ENCODE measurements around the gene TMEM181.

DNA sequence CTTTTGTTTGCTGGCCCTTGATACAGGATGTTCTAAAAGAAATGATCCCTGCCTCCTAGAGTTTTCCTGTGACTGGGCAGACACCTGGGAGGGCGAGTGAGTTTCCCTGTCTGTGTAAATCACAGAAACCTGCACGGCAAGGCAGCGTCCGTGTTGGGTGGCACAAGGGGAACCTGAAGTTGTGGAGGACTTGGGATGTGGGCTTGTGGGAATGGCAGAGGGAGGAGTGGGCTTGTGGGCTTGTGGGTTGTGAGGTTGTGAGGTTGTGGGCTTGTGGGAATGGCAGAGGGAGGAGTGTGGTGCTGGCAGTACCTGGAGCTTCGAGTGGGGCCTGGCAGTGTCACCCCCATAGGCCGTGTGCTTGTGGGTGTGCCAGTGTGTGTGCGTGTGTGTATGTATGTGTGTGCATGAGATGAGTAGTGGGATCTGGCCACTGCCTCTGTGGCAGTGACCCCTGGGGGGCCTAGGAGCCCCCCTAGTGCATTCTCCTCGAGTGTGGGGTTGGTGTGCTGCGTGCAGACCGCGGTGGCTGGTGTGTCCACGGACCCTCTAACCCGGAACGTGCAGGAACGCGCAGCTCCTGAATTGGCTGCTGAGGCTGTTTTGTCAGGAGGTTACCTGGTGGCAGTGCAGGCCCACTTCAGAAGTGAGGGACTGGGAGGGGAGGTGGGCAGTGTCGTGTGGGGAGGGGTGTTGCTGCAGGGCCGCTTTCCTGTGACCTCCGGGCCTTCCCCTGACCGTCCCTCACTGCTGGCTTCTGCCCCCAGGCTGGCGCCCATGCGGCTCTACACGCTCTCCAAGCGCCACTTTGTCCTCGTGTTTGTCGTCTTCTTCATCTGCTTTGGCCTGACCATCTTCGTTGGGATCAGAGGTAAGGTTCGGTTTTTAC, 13.0 kb downstream of the TMEM181 start:
- no peak for TF ChIP-seq EZH2 (optimal IDR thresholded peaks at IDR 0.05; ENCODE audit: low read depth, low read length)
- TF ChIP-seq, protein P1, sequence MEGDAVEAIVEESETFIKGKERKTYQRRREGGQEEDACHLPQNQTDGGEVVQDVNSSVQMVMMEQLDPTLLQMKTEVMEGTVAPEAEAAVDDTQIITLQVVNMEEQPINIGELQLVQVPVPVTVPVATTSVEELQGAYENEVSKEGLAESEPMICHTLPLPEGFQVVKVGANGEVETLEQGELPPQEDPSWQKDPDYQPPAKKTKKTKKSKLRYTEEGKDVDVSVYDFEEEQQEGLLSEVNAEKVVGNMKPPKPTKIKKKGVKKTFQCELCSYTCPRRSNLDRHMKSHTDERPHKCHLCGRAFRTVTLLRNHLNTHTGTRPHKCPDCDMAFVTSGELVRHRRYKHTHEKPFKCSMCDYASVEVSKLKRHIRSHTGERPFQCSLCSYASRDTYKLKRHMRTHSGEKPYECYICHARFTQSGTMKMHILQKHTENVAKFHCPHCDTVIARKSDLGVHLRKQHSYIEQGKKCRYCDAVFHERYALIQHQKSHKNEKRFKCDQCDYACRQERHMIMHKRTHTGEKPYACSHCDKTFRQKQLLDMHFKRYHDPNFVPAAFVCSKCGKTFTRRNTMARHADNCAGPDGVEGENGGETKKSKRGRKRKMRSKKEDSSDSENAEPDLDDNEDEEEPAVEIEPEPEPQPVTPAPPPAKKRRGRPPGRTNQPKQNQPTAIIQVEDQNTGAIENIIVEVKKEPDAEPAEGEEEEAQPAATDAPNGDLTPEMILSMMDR (IDR thresholded peaks at IDR 0.05; ENCODE audit: low read length), result no peak
- no peak for TF ChIP-seq EZH2phosphoT487 (IDR thresholded peaks at IDR 0.05; ENCODE audit: low read length)

Data from MM.1S (cell line).